Calu3 (cell line): ENCODE data around the gene PNMA8A. TPM values are rescaled to one million over a fixed set of nuclear protein-coding genes. Genes with fewer than 3 reads are reported as not detected.

ENCODE experiments used
- BruUV-seq: library from RNA; stranded (reverse); fragments of 400-500 nt; replicated peaks from 2 replicates; lab custom pipeline; 2021; lab: Mats Ljungman, UMichigan
- CTCF ChIA-PET: fragments of 300-600 bp; sonication (Branson Sonifier 250); formaldehyde crosslinking; loops from one replicate; lab custom pipeline; 2022; ENCODE audit warnings: antibody characterized with exemption; lab: Charles Lee
- DNase-seq: peaks from one replicate; pipeline ENCODE4 v3.0.0; 2022
- H3K27ac Mint-ChIP-seq: one replicate; pipeline ENCODE4 v1.8.0; 2022; ENCODE audit warnings: mixed read lengths; ENCODE audit not compliant: unreplicated experiment
- H3K27me3 Mint-ChIP-seq: one replicate; pipeline ENCODE4 v1.8.0; 2022; ENCODE audit warnings: mixed read lengths; ENCODE audit not compliant: unreplicated experiment
- H3K36me3 Mint-ChIP-seq: one replicate; pipeline ENCODE4 v1.8.0; 2022; ENCODE audit warnings: mild to moderate bottlenecking, moderate library complexity, mixed read lengths; ENCODE audit not compliant: insufficient read depth, unreplicated experiment
- H3K4me1 Mint-ChIP-seq: one replicate; pipeline ENCODE4 v1.8.0; 2022; ENCODE audit warnings: mild to moderate bottlenecking, low read depth, mixed read lengths; ENCODE audit not compliant: unreplicated experiment
- H3K4me3 Mint-ChIP-seq: one replicate; pipeline ENCODE4 v1.8.0; 2022; ENCODE audit warnings: mild to moderate bottlenecking, low read depth, moderate library complexity, mixed read lengths; ENCODE audit not compliant: unreplicated experiment
- H3K9me3 Mint-ChIP-seq: one replicate; pipeline ENCODE4 v1.8.0; 2022; ENCODE audit warnings: low read depth, mixed read lengths; ENCODE audit not compliant: unreplicated experiment
- CTCF ChIP-seq: fragments of 200-600 bp; IDR thresholded peaks from one replicate; pipeline ENCODE4 v1.8.0; 2022; ENCODE audit warnings: antibody characterized with exemption; ENCODE audit not compliant: unreplicated experiment
- intact Hi-C: fragments of 100-400 bp; cut with micrococcal nuclease; formaldehyde crosslinking; loops from one replicate; pipeline ENCODE4 v1.10.0; 2022; ENCODE audit not compliant: unreplicated experiment
- total RNA-seq: library from RNA; stranded (reverse); gene quantifications from 2 replicates; pipeline ENCODE4 v1.2.3, GENCODE V29; 2022

The PNMA8A gene
- total RNA-seq, 1 experiment from 2014 or later = 0.61 TPM

- H3K9me3 Mint-ChIP-seq = no peaks in the 10 kb centered on the region
- CTCF ChIA-PET = interaction anchor here (0.6 kb wide), 1 partner anchor 35 kb away, joined by 4 read pairs; no protein-coding TSS in a partner anchor
- intact Hi-C loops = no loop called here
- H3K4me3 Mint-ChIP-seq = no peak overlapping the region
- no TSS peak for BruUV-seq
- DNase-seq = no peak
- H3K4me1 Mint-ChIP-seq = no peaks in the 10 kb centered on the region
- H3K27ac Mint-ChIP-seq = no peak overlapping the region
- TF ChIP-seq CTCF = no peak
- peaks cover 64% of the 10 kb centered on the region for H3K27me3 Mint-ChIP-seq
- H3K36me3 Mint-ChIP-seq = no peaks in the 10 kb centered on the region
These were observed 14.4 kb downstream of the PNMA8A start for GRCh38 chr19:46456930-46457329.

GRCh38 chr19:46454244-46454643 lies 17.1 kb downstream of the PNMA8A start:
- no peak for DNase-seq
- Mint-ChIP-seq H3K27ac (no peak overlapping the region), H3K36me3 (no peaks in the 10 kb centered on the region), H3K4me1 (no peaks in the 10 kb centered on the region), H3K27me3 (peaks cover 83% of the 10 kb centered on the region), H3K4me3 (no peak overlapping the region), H3K9me3 (peaks cover 5% of the 10 kb centered on the region)
- intact Hi-C loops = no loop called here
- CTCF ChIA-PET = interaction anchor here (0.6 to 0.8 kb wide), 4 partner anchors 55 to 231 kb away, joined by 4 to 7 read pairs (median 4); no protein-coding TSS in a partner anchor
- no peak for TF ChIP-seq CTCF
- no TSS peak for BruUV-seq

- intact Hi-C loops = no loop called here
- Mint-ChIP-seq H3K9me3 (peaks cover 5% of the 10 kb centered on the region), H3K27ac (no peak overlapping the region), H3K4me3 (no peak overlapping the region), H3K36me3 (no peaks in the 10 kb centered on the region), H3K4me1 (no peaks in the 10 kb centered on the region), H3K27me3 (peaks cover 88% of the 10 kb centered on the region)
- DNase-seq = no peak
- TF ChIP-seq CTCF = no peak
- BruUV-seq = no TSS peak
- CTCF ChIA-PET = no interaction called here
These were observed 17.7 kb downstream of the PNMA8A start for GRCh38 chr19:46453661-46454060.

GRCh38 chr19:46452186-46452585 lies 19.2 kb downstream of the PNMA8A start:
- H3K9me3 Mint-ChIP-seq = peaks cover 5% of the 10 kb centered on the region
- intact Hi-C loops = no loop called here
- peaks cover 74% of the 10 kb centered on the region for H3K27me3 Mint-ChIP-seq
- CTCF ChIA-PET = no interaction called here
- no peak overlapping the region for H3K27ac Mint-ChIP-seq
- H3K36me3 Mint-ChIP-seq = no peaks in the 10 kb centered on the region
- no peak for DNase-seq
- TF ChIP-seq CTCF = no peak
- H3K4me3 Mint-ChIP-seq = no peak overlapping the region
- no peaks in the 10 kb centered on the region for H3K4me1 Mint-ChIP-seq
- BruUV-seq = no TSS peak
